HG03066 (cell line): ENCODE data around the gene SULT1C4.

Experiments used
- ATAC-seq: cut with Tn5 transposase; IDR thresholded peaks from one replicate; pipeline ENCODE4 v1.9.1; 2021; ENCODE audit warnings: low read depth; ENCODE audit not compliant: unreplicated experiment

The SULT1C4 gene

GRCh38 chr2:108369153-108369552, 8.6 kb upstream of the SULT1C4 start:
- ATAC-seq, result no peak

DNA sequence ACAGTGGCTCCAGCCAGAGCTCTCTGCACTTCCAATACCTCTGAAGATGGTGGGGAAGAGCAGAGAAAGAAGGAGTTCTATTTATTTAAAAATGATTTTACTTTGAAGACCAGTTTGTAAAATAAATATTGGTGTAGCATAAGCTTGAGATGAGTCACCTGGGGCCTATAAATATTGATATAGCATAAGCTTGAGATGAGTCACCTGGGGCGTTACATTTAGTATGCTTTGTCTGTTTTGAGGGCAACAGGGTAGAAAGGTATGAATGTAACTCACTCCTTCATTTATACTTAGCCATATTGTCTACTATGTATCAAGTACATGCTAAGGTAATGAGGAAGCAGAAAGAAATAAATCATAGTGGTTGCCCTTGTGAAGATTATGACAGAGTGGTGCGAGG, 7.7 kb upstream of the SULT1C4 start:
- no peak for ATAC-seq

DNA sequence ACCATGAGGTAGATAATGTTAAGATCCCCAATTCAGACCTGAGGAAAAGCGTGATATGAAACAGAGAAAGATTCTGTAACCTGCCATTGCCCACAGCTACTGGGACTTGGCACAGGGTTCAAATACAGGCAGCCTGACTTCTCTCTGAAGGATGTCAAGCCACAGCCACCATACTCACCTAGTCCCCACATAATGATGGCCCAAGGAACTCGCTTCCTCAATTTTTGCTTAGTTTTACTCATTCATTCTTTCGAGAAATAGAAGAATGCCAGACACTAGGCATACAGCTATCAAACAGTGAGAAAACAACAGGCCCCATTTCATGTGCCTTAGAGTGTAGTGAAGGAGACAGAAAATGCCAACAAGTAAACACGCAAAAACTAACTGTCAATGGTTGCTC, 980 bp upstream of the SULT1C4 start:
- no peak for ATAC-seq

- ATAC-seq, result no peak
Observed at GRCh38 chr2:108377401-108377800, 353 bp upstream of the SULT1C4 start.

DNA sequence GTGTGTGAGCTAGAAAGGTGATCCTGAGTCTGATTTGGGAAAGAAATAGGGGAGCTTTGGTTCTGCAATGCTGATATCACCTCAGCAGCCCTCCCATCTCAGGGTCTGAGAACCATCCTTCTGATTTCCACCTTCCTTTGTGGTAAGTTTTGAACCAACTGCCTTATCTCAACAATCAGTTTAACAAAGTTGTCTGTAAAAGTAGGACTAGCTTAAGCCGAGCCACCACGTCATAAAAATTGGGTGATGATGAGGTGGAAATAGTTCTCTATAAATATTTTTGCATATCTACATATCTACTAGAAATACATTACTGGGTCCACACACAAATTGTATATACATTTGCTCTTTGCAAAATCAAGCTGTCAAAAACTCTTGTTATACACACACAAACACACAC, 1.1 kb downstream of the SULT1C4 start:
- no peak for ATAC-seq

DNA sequence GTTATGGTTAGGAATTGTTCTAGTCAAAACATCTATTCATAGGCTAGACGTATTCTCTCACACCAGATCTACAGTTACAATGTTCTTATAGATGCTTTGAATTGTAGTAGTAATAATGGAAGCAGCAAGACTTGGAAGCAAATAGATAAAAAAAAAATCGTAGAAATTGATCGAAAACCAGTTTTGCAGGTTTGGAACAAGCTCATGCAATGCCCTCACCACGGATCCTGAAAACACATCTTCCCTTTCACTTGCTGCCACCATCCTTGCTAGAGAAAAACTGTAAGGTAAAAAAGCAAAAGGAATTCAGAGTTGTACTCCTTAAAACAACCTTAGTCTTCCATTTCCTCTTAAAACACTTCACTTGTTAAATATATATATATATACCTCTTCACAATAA, 4.4 kb downstream of the SULT1C4 start:
- ATAC-seq, result no peak

- no peak for ATAC-seq
Observed at GRCh38 chr2:108383146-108383830, 5.5 kb downstream of the SULT1C4 start.

DNA sequence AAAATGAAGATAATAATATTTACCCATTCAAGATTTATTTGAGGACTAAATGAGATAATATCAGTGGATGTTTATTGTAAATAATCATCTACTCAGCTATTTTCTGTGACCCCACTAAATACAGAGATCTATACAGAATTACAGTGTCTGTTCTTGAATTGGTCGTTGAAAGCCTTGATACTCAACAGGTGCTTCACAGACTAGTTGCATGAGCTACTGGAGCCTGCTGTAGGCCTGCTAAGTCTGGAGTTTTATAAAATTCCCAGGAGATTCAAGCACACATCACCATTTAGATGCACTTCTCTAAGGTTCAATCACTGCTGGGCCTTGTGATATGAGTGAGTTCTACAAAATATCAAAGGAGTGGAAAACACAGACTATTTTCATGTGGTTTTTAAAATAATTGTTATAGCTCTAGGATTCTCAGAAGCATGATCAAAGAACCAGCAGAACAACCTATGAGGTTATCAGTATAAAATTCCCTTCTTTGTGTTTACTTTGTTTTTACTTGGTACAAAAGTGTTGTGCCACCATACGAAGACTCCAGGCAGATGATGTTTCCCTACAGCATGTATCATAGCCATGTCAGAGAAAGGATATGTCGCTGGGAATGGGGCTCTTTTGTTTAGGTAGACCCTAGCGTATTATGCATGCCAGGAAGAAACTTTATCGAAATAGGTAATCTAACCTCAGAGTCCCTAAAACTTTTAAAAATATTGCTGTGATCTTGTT, 7.1 kb downstream of the SULT1C4 start:
- ATAC-seq, result no peak

DNA sequence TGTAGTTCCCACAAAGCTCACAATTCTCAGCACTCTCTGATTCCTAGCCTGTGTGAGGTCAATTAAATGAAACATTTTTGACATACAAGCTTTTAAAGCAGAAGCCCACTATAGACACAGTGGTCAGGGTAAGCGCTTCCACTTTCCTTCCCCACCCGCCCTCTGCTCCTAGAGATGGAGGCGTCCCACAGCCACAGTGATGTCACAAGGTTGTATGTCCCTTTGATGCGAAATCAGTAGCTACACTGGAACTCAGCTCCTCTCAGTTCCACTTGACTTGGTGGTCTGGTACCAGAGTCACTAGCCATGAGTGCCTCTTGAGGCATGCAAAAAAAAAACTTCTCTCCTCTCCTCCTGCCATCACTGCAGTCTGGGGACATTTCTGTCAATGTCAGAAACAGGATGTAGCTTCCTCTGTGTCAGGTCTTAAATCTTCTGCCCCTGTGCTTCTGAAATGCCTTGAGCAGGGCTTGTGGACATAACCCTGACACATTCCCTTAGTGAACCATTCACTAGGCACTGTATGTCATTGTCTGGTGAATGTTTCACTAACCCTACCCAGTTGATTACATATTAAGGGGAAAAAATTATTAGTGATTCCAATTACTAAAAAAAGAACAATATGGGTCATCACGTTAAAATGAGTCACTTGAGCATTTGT, 7.8 kb downstream of the SULT1C4 start:
- ATAC-seq, result peak; percentile 72

DNA sequence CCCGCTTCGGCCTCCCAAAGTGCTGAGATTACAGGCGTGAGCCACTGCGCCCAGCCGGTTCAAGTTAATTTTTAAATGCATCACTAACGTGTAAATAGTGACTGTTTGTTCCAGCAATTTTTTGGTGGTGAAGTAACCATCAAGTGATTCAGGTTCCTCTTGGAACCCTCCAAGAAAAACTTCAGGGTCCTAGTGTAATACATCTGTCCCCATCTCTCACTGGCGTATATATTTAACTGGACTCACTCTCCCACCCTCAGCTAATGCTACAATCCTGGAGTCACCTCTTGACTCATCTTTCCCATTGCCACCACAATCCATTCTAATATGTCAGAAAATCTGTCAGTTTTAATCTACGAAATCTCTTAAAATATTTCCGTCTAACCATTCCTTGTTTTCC, 10.3 kb downstream of the SULT1C4 start:
- ATAC-seq, result no peak

DNA sequence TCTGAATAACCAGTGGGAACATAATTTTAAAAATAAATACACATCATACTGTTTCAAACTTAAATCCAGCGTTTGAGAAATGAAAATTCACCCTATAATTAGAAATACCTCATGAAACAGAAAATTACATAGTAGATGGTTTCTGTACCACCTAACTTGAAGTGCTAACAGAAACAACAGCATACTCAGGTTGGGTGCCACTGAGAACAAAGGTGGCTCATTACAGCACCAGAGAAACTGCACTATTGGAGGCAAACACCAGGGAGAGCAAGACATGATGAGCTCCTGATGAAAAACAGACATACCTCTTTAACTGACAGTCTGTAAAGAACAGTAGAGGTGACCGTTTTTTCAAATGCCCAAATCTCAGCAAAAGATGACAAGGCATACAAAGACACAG, 12.6 kb downstream of the SULT1C4 start:
- ATAC-seq, result no peak

DNA sequence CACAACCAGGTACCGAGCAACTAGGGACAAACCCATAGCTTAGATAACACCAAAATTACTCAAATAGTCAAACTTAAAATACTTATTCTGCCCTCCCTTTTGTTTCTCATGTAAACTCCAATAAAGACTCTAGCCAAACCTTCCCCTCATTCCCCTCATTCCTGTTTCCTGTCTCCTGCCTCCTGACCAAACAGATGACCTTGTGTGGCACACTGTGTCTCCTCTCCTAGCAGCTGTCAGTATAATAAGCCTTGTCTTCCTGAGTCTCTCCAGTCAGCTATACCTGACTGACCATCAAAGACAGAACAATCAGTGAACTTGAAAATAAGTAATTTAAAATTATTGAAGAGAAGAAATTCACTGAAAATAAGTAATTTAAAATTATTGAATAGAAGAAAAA, 14.3 kb downstream of the SULT1C4 start:
- ATAC-seq, result no peak

DNA sequence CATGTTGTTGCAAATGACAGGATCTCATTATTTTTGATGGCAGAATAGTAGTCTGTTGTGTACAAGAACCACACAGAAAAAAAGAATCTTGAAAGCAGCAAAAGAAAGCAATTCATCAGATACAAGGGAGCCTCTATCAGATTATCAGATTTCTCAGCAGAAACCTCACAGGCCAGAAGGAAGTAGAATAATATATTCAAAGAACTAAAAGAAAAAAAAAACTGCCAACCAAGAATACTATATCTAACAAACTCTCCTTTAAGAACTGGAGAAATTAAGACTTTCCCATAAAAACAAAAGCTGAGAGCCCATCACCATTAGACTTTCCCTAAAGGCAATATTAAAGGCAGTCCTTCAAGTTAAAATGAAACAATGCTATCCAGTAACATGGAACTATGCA, 15.4 kb downstream of the SULT1C4 start:
- ATAC-seq, result no peak

GRCh38 chr2:108395155-108395554, 17.4 kb downstream of the SULT1C4 start:
- no peak for ATAC-seq

DNA sequence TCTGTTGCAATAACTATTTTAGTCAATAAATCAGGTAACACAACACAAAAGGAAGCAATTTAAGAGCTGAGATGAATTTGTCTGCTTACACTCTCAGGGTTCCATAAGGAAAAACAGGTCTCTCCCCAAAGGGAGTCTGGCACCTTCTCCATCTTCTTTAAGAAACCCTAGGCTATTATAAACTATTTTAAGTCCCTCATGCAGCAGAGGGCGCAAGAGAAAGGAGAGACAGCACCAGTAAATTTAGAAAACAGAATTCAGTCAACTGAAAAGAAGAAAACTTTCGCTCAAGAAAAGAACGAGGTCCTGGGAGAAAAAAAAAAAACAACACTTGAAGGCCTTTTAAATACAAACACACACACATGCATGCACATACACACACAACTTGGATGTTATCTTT, 19.1 kb downstream of the SULT1C4 start:
- no peak for ATAC-seq

DNA sequence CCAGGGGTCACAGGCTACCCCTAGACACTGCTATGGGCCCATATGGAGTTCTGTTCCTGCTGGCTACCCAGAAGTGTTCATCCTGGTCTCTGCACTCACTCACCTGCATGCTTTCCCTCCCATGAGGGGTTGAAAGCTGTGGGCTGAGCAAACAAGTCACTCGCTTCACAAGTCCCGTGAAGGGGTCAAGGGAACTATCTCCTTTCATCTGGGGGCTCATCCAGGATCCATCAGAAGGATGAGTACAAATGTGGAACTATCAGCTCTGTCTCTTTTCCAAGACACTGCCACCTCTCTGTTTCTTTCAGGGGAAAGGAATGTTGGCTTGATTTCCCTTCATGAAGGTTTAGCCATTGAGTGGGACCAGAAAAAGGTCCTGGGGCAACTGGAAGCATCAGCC, 21.7 kb downstream of the SULT1C4 start:
- ATAC-seq, result no peak

DNA sequence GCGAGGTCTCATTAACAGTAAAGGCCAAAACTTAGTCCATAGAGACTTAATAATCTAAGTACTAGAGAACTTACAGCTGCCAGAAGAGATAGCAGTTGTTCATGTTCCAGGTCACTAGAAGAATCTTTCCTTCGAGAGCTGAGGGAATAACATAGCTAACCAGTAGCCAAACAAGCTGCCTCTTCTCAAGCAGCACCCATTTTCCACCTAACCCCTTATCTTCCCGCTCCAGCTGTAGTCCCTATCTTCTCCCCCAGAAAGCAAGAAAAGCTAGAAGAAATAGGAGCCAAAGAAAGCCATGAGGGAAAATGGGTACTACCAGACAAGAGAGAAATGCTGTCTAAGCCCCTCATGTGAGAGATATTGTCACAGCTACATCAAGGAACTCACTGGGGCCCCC, 24.0 kb downstream of the SULT1C4 start:
- no peak for ATAC-seq

GRCh38 chr2:108403494-108403893, 25.7 kb downstream of the SULT1C4 start:
- ATAC-seq, result no peak

GRCh38 chr2:108404784-108405397, 27.1 kb downstream of the SULT1C4 start:
- no peak for ATAC-seq

GRCh38 chr2:108407864-108408729, 30.3 kb downstream of the SULT1C4 start:
- ATAC-seq, result no peak
